ENCODE data around the gene GFRA1. TPM values are rescaled to one million over a fixed set of nuclear protein-coding genes. Genes with fewer than 3 reads are reported as not detected.

GFRA1 gene
- total and polyA plus RNA-seq, 2 of the 4 experiments (the other 2 are of a cell fraction): 9.1 to 9.3 TPM

GRCh38 chr10:116255886-116256751, 16.9 kb downstream of the GFRA1 start:
- Histone ChIP-seq H2AK5ac (ENCODE audit: low read depth, low read length) (no peak overlapping the region), H3K4me2 (ENCODE audit: low read depth, low read length) (no peak overlapping the region), H3K9me1 (ENCODE audit: insufficient read depth, low read length) (no peaks in the 10 kb centered on the region; the same call in 1 of the 2 replicates), H3K23ac (ENCODE audit: low read depth, low read length) (no peak overlapping the region), H3K14ac (replicated peaks; ENCODE audit: low read depth, low read length) (no peak overlapping the region), H3K36me3 (ENCODE audit: control insufficient read depth, insufficient read depth, low read length) (no peaks in the 10 kb centered on the region), H3K79me1 (ENCODE audit: low read depth in 1 of 2, low read length in 2 of 2) (no peaks in the 10 kb centered on the region), H3K56ac (ENCODE audit: extremely low read depth, insufficient read depth, low read length) (no peak overlapping the region), H3K4me1 (ENCODE audit: control insufficient read depth, insufficient read depth, low read length) (no peaks in the 10 kb centered on the region), H3K27ac (ENCODE audit: insufficient read depth, low read length) (no peak overlapping the region), H2BK20ac (ENCODE audit: low read depth, low read length) (no peak overlapping the region), H4K91ac (ENCODE audit: insufficient read depth, low read depth, low read length) (no peak overlapping the region), H3K18ac (ENCODE audit: low read depth, low read length) (no peak overlapping the region), H3K27me3 (ENCODE audit: control insufficient read depth, insufficient read depth, low read length) (no peaks in the 10 kb centered on the region), H4K8ac (ENCODE audit: low read depth in 2 of 2, low read length in 2 of 2) (no peak overlapping the region), H3K9ac (ENCODE audit: low read depth, low read length) (no peak overlapping the region), H4K5ac (ENCODE audit: low read depth, low read length) (no peak overlapping the region), H3K9me3 (ENCODE audit: control insufficient read depth, insufficient read depth, low read length) (no peaks in the 10 kb centered on the region), H2BK15ac (ENCODE audit: low read depth, low read length) (no peak overlapping the region), H2BK120ac (ENCODE audit: low read depth, low read length) (no peak overlapping the region), H3K4me3 (ENCODE audit: insufficient read depth, low read depth, low read length) (no peak overlapping the region), H3K4ac (ENCODE audit: low read depth, low read length) (no peak overlapping the region), H2BK5ac (ENCODE audit: low read depth, low read length, poor library complexity, severe bottlenecking) (no peak overlapping the region), H2AK9ac (replicated peaks; ENCODE audit: low read depth, low read length, poor library complexity) (no peak overlapping the region), H2AFZ (replicated peaks; ENCODE audit: low read length, poor library complexity) (no peak overlapping the region), H4K20me1 (ENCODE audit: insufficient read depth, low read length) (no peaks in the 10 kb centered on the region)
- intact Hi-C loops (cut with micrococcal nuclease): no loop called here
- CTCF ChIA-PET: no interaction called here
- TF ChIP-seq NFE2L2 (IDR thresholded peaks at IDR 0.05; ENCODE audit: low read depth, low read length): no peak
- no peak for TF ChIP-seq ELK1 (IDR thresholded peaks at IDR 0.05; ENCODE audit: borderline replicate concordance, low read depth, low read length)
- no peak for TF ChIP-seq RFX5 (IDR thresholded peaks at IDR 0.05; ENCODE audit: low read depth, low read length)
- no peak for TF ChIP-seq MAFK (IDR thresholded peaks at IDR 0.05; ENCODE audit: low read depth, low read length)
- no peak for TF ChIP-seq USF2 (IDR thresholded peaks at IDR 0.05; ENCODE audit: low read depth, low read length)
- TF ChIP-seq CTCF (conservative IDR thresholded peaks at IDR 0.05; ENCODE audit: low read depth, low read length): no peak
- BruUV-seq (replicated peaks): no TSS peak
- POLR2A ChIA-PET (ENCODE audit: unreplicated experiment): no interaction called here
- dilution Hi-C loops (cut with HindIII; ENCODE audit: low sequenced_read_pairs, unreplicated experiment): no loop called here
- ATAC-seq (ENCODE audit: low read depth) (no peak), DNase-seq (no peak)
- in situ Hi-C loops (cut with MboI; ENCODE audit: low sequenced_read_pairs): no loop called here
- WGBS, 2 experiments (ENCODE audit: extremely low coverage in 2 of 2, insufficient read length in 1 of 2): 33% methylated on average over 1 of the region's 12 CpGs; no CpG with 5 or more reads in 1 of the 2 experiments
